Testis (tissue), 3 donors: ENCODE data around the gene ADAM15. TPM values are rescaled to one million over a fixed set of nuclear protein-coding genes. Genes with fewer than 3 reads are reported as not detected.
A peak's percentile ranks its signal among the peaks of the same experiment; 100 is the strongest.

Experiments
- DNase-seq: peaks from one replicate; pipeline ENCODE4 v3.0.0-alpha.2; 2019
- H3K27ac ChIP-seq, 2 donors: fragments of 200-600 bp; sonication (generic); one replicate each; pipeline ENCODE4 v1.5.1; 2019
- H3K27me3 ChIP-seq: fragments of 200-600 bp; sonication (generic); one replicate; pipeline ENCODE4 v1.5.1; 2019
- H3K36me3 ChIP-seq: fragments of 200-600 bp; sonication (generic); one replicate; pipeline ENCODE4 v1.5.1; 2017; ENCODE audit warnings: low read depth; ENCODE audit errors: missing control alignments
- H3K4me1 ChIP-seq: fragments of 200-600 bp; sonication (generic); one replicate; pipeline ENCODE4 v1.5.1; 2019
- H3K4me3 ChIP-seq, 2 donors: fragments of 200-600 bp; sonication (generic); one replicate each; pipeline ENCODE4 v1.5.1; 2017 to 2019
- H3K9me3 ChIP-seq: fragments of 200-600 bp; sonication (generic); one replicate; pipeline ENCODE4 v1.5.1; 2017
- CTCF ChIP-seq, 3 experiments: fragments of 450-650 bp in 2 of 3; fragments of 200-600 bp in 1 of 3; sonication (generic) in 1 of 3; IDR thresholded peaks; one replicate each; pipeline ENCODE4 v1.5.1; 2016 to 2019; ENCODE audit warnings: antibody characterized with exemption in 3 of 3, mild to moderate bottlenecking in 2 of 3, moderate library complexity in 1 of 3
- POLR2A ChIP-seq: fragments of 450-650 bp; IDR thresholded peaks from one replicate; pipeline ENCODE4 v1.6.1; 2017; ENCODE audit warnings: antibody characterized with exemption, mild to moderate bottlenecking, moderate library complexity
- WGBS, 2 donors: methylation state at CpG; one replicate each; pipeline ENCODE4 v1.1.5; 2018; 5-methylcytosine and 5-hydroxymethylcytosine counted together
- intact Hi-C: fragments of 100-400 bp; cut with DNase I; formaldehyde crosslinking; loops from one replicate; pipeline ENCODE4 v1.15.1; 2023; ENCODE audit warnings: low total_unique reads
- polyA plus RNA-seq: library from polyadenylated mRNA; stranded (reverse); fragments of 350-450 nt; fragmentation: Illumina TruSeq; extraction: RNeasy Lipid Tissue Mini Kit (QIAGEN cat#74804); gene quantifications from one replicate; pipeline ENCODE4 v1.2.3, GENCODE V29; 2014; ENCODE audit warnings: low read depth, low replicate concordance; ENCODE audit not compliant: insufficient read depth
- total RNA-seq, 2 donors: library from RNA; depleted of rRNA; stranded (reverse); fragments of >200 nt; gene quantifications; one replicate each; pipeline ENCODE4 v1.2.3, GENCODE V29; 2016

ADAM15 gene
- total and polyA plus RNA-seq, 3 donors from 2014 or later: 30.7 to 42.6 (median 34.5) TPM

- H3K36me3 ChIP-seq: no peaks in the 10 kb centered on the region
Observed at GRCh38 chr1:155062151-155062686, 11.1 kb downstream of the ADAM15 start.

GRCh38 chr1:155062702-155063411 is 11.7 kb downstream of the ADAM15 start:
- H3K9me3 ChIP-seq: no peaks in the 10 kb centered on the region
- intact Hi-C loops: loop anchor here (5.0 kb wide), 1 partner anchor 111 kb away; no protein-coding TSS in a partner anchor
- TF ChIP-seq POLR2A (no peak), CTCF (IDR thresholded peaks at IDR 0.05) (peak; percentile 63 to 82 (median 73))
- H3K4me3 ChIP-seq: peak overlapping the region in 1 of 2 donors; percentile 90
- no peak overlapping the region for H3K27ac ChIP-seq
- peak; percentile 75 for DNase-seq
- no peaks in the 10 kb centered on the region for H3K27me3 ChIP-seq
- no peaks in the 10 kb centered on the region for H3K36me3 ChIP-seq
- peaks cover 21% of the 10 kb centered on the region for H3K4me1 ChIP-seq
- whole genome bisulfite sequencing, 2 donors: 4 to 5% methylated on average over 17 to 30 of the region's 46 CpGs

More at GRCh38 chr1:155062151-155062686, 11.1 kb downstream of the ADAM15 start:
- intact Hi-C loops: loop anchor here (5.0 kb wide), 1 partner anchor 110 kb away; no protein-coding TSS in a partner anchor
- TF ChIP-seq CTCF (IDR thresholded peaks at IDR 0.05) (no peak), POLR2A (no peak)
- no peaks in the 10 kb centered on the region for H3K9me3 ChIP-seq
- peaks cover 21% of the 10 kb centered on the region for H3K4me1 ChIP-seq
- H3K4me3 ChIP-seq: no peak overlapping the region
- WGBS, 2 donors: 27 to 37% methylated on average over 3 to 26 of the region's 29 CpGs
- H3K27ac ChIP-seq: no peak overlapping the region
- no peak for DNase-seq
- no peaks in the 10 kb centered on the region for H3K27me3 ChIP-seq

GRCh38 chr1:155063550-155064110 is 12.5 kb downstream of the ADAM15 start, which contains the start of gene EFNA4:
TSS of gene EFNA4 (plus strand) at chr1:155063740. CDS start at chr1:155063824, 84 bp downstream.
- Histone ChIP-seq H3K4me1 (peaks cover 21% of the 10 kb centered on the region), H3K4me3 (peak within 1 kb of the TSS; percentile 71 to 90), H3K27me3 (no peaks in the 10 kb centered on the region), H3K36me3 (no peaks in the 10 kb centered on the region), H3K27ac (peak within 1 kb of the TSS; percentile 77 to 79), H3K9me3 (no peaks in the 10 kb centered on the region)
- WGBS, 2 donors: 0 to 1% methylated on average over 23 to 54 of the region's 57 CpGs
- TF ChIP-seq POLR2A (no peak), CTCF (IDR thresholded peaks at IDR 0.05) (no peak)
- intact Hi-C loops: loop anchor here (5.0 kb wide), 1 partner anchor 111 kb away; no protein-coding TSS in a partner anchor
- DNase-seq: peak; percentile 88

- Histone ChIP-seq H3K36me3 (no peaks in the 10 kb centered on the region), H3K4me3 (peak overlapping the region; percentile 71 to 90), H3K27me3 (no peaks in the 10 kb centered on the region), H3K27ac (peak overlapping the region; percentile 77 to 79), H3K9me3 (no peaks in the 10 kb centered on the region), H3K4me1 (peaks cover 21% of the 10 kb centered on the region)
- WGBS, 2 donors: 6 to 11% methylated on average over 8 to 14 of the region's 14 CpGs
- TF ChIP-seq CTCF (IDR thresholded peaks at IDR 0.05): no peak
- TF ChIP-seq POLR2A: no peak
- intact Hi-C loops: loop anchor here (5.0 kb wide), 1 partner anchor 112 kb away; no protein-coding TSS in a partner anchor
- DNase-seq: peak; percentile 55
Observed at GRCh38 chr1:155064111-155064831, 13.2 kb downstream of the ADAM15 start.
